ENCODE data around the gene NTRK3.

NTRK3 gene

GRCh38 chr15:87877114-87877810 is 379.3 kb downstream of the NTRK3 start:
- no peak for DNase-seq (ENCODE audit: extremely low read depth, low read depth)
- TF ChIP-seq CTCF (IDR thresholded peaks at IDR 0.05; ENCODE audit: low read depth, low read length): no peak

- DNase-seq (ENCODE audit: extremely low read depth, low read depth): no peak
- TF ChIP-seq CTCF (IDR thresholded peaks at IDR 0.05; ENCODE audit: low read depth, low read length): no peak
Observed at GRCh38 chr15:87874896-87875711, 381.4 kb downstream of the NTRK3 start.

- TF ChIP-seq CTCF (IDR thresholded peaks at IDR 0.05; ENCODE audit: low read depth, low read length): no peak
- DNase-seq (ENCODE audit: extremely low read depth, low read depth): no peak
Observed at GRCh38 chr15:87873516-87873915, 383.0 kb downstream of the NTRK3 start.

- no peak for DNase-seq (ENCODE audit: extremely low read depth, low read depth)
- TF ChIP-seq CTCF (IDR thresholded peaks at IDR 0.05; ENCODE audit: low read depth, low read length): no peak
Observed at GRCh38 chr15:87871731-87872320, 384.7 kb downstream of the NTRK3 start.

- DNase-seq (ENCODE audit: extremely low read depth, low read depth): no peak
- TF ChIP-seq CTCF (IDR thresholded peaks at IDR 0.05; ENCODE audit: low read depth, low read length): no peak
Observed at GRCh38 chr15:87871258-87871681, 385.3 kb downstream of the NTRK3 start.

GRCh38 chr15:87866961-87867360 is 389.6 kb downstream of the NTRK3 start:
- no peak for DNase-seq (ENCODE audit: extremely low read depth, low read depth)
- TF ChIP-seq CTCF (IDR thresholded peaks at IDR 0.05; ENCODE audit: low read depth, low read length): no peak

- TF ChIP-seq CTCF (IDR thresholded peaks at IDR 0.05; ENCODE audit: low read depth, low read length): no peak
- DNase-seq (ENCODE audit: extremely low read depth, low read depth): no peak
Observed at GRCh38 chr15:87863152-87863551, 393.4 kb downstream of the NTRK3 start.

All from AG09319 (cell line).